SKM-1 (cell line): Measurements from ENCODE around the gene TUBB4B.
"Not testable (repeated sequence)": the region's sequence is repeated elsewhere in the genome, so short reads cannot be mapped to it uniquely, and the experiment has no call there.

ENCODE experiments used
- DNase-seq: peaks from one replicate; lab custom pipeline; 2025; ENCODE audit not compliant: unreplicated experiment; lab: John Stamatoyannopoulos, UW

The TUBB4B gene

DNA sequence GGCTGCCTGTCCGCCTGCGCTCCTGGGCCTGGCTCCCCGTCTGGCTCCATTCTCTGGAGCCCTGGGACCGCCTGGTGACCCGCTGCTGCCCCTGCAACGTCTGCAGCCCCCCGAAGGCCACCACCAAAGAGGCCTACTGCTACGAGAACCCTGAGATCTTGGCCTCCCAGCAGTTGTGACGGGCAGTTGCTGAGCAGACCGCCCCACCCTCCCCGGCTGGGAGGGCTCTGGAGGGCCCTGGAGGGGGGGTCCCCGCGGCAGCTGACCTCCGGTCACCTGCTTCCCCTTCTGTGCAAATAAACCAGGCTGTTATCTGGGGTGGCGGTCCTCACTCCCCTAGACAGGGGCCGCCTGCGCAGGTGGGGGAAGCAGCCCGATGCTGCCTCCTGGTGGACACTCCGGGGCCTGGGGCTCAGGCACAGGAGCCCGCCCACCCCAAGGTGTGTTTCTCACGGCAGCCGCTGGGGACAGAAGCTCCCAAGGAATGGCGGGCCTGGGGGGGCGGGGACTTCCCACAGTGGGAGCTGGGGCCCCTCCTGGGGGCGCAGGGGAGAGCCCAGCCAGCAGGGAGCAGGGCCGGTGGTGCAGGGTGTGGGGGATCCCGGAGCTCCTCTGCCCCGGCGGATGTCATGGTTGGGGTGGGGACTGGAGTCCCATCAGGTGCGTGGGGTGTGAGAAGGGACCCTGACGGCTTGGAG, 4.7 kb upstream of the TUBB4B start:
- DNase-seq = peak; percentile 61

DNA sequence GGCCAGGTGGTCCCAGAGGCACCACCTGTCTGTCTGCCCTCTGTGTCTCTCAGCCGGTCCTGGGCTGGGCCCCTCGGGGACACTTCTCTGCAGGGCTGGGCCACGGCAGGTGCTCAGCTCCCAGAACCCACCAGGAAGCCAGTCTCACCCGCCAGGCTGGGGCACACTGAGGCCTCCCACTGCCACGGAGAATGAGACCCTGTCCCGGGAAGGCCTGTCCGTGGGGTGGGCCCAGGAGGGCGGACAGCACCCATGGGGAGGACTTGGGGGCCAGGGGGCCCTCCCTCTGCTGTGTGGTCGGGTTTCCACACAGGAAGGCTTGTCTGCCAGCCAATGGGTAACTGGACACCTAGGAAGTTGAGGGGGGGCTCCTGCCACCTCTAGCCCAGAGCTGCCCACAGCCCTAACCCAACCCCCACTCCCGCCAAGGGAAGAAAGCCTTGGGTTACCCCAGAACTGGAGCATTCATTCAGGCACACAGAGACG, 4.1 kb upstream of the TUBB4B start:
- no peak for DNase-seq

DNA sequence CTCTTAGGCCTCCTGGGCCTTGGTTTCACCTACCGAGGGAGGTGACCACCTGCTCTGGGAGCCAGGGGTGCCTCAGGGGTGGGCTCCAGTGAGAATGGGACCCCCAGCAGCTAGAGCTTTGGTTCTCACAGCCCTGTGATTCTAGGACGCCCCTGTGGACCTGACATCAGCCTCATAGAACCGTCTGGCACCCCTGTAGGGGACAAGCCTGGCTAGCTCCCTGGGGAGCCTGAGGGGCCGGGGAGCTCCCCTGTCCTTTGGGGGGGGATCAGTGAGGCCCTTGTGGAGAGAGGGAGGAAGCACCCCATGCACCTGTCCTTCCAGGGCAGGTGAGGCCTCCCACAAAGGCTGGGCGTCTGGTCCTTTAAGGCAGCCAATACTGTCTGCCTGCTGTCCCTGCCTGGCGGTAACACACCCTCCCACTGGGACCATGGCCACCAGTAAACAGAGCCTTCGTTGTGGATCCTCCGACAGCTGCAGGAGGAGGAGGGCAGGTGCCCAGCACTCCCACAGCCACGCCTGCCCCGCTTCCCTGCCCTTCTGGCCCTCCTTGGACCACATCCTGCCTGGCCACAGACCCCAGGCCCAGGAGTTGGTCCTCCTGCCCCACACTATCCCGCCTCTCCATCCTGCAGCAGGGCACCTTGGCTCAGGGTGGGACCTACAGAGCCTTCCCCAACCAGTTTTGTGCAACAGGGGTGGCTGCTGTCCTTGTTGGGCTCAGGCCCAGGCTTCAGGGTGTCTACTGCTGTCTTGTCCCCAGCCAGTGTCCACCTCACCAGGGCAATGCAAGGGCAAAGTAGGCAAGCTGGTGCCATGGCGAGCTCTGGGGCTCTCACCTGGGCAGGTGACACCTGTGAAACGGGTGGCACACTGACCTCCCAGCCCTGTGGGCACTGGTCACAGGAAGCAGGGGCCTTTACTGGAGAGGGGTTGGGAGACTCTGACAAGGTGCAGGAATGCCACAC, 3.0 kb upstream of the TUBB4B start:
- DNase-seq = no peak

DNA sequence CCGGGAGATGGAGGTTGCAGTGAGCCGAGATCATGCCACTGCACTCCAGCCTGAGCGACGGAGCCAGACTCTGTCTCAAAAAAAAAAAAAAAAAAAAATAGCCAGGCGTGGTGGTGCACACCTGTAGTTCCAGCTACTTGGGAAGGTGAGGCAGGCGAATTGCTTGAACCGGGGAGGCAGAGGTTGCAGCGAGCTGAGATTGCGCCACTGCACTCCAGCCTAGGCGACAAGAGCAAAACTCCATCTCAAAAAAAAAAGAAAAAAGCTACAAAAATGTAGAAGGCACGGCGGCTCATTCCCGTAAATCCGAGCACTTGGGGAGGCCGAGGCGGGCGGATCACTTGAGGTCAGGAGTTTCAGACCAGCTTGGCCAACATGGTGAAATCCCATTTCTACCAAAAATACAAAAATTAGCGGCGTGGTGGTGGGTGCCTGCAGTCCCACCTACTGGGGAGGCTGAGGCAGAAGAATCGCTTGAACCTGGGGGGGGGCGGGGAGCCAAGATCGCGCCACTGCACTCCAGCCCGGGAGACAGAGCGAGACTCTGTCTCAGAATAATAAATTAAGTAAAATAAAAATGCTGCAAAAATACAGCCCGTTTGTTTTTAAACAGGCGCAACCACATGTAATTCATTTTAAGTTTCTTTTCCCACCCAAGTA, 1.4 kb upstream of the TUBB4B start:
- not testable (repeated sequence) for DNase-seq

DNA sequence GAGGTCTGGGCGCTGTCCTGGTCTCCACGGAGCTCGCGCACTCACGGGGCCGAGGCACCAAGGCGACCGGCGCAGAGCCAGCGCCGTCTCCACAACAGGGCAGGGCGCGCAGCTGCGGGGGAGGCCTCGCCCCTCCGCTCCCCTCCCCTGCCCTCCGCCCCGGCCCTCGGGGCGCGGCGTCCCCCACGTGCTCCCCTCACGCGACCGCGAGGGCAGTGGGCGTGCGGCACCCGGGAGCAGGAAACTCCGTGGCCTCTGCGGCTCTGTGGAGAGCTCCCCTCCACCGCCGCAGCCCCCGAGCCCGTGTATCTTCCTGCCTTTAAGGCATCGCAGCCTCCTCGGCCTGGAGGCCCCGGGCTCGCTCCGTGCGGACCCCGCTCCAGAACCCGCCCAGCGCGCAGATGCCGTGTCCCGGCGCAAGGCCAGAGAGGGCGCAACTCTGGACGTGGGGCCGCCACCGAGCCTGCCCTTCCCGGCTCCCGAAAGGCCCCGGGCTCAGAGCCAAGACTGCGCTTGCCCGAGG, 708 bp upstream of the TUBB4B start:
- DNase-seq = no peak

DNA sequence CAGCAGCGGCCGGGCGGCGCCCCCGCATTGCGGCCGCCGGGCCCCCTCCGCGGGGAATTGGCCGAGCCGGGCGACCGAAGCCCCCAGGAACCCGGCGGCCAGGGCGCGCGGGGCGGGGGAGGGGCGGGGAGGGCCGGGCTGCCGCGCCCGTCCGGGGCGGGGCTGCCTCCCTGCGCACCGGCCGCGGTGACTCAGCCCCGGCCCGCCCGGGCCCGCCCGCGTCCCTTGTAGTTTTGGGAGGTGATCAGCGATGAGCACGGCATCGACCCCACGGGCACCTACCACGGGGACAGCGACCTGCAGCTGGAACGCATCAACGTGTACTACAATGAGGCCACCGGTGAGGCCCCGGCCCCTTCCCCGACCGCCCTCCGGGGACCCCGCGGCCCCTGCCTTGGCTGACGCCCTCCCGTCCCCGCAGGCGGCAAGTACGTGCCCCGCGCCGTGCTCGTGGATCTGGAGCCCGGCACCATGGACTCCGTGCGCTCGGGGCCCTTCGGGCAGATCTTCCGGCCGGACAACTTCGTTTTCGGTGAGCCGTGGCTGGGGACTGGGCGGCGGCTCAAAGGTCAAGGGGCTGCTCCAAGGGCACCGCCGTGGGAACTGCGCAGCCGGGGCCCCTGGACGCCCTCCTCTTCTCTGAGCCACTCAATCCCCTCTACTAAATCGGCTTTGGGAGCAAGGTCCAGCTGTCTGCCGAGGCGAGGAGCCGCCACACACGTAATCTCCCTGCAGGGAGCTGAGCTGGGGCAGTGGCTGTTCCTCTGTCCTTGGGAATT, 592 bp downstream of the TUBB4B start:
- DNase-seq = no peak

DNA sequence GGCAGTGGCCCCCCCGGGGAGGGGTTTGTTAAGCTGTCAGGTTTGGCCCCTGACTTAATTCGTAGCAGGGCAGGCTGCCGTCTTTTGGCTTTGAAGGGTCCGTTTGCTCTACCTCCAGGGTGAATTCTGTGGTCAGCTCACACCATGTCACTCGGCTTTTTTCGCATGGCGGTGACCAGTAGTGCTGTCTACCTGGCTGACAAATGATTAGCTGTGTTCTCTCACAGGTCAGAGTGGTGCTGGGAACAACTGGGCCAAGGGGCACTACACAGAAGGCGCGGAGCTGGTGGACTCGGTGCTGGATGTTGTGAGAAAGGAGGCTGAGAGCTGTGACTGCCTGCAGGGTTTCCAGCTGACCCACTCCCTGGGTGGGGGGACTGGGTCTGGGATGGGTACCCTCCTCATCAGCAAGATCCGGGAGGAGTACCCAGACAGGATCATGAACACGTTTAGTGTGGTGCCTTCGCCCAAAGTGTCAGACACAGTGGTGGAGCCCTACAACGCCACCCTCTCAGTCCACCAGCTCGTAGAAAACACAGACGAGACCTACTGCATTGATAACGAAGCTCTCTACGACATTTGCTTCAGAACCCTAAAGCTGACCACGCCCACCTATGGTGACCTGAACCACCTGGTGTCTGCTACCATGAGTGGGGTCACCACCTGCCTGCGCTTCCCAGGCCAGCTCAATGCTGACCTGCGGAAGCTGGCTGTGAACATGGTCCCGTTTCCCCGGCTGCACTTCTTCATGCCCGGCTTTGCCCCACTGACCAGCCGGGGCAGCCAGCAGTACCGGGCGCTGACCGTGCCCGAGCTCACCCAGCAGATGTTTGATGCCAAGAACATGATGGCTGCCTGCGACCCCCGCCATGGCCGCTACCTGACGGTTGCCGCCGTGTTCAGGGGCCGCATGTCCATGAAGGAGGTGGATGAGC, 1.4 kb downstream of the TUBB4B start:
- DNase-seq = no peak

DNA sequence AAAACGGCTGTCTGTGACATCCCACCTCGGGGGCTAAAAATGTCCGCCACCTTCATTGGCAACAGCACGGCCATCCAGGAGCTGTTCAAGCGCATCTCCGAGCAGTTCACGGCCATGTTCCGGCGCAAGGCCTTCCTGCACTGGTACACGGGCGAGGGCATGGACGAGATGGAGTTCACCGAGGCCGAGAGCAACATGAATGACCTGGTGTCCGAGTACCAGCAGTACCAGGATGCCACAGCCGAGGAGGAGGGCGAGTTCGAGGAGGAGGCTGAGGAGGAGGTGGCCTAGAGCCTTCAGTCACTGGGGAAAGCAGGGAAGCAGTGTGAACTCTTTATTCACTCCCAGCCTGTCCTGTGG, 2.2 kb downstream of the TUBB4B start:
- DNase-seq = not testable (repeated sequence)

DNA sequence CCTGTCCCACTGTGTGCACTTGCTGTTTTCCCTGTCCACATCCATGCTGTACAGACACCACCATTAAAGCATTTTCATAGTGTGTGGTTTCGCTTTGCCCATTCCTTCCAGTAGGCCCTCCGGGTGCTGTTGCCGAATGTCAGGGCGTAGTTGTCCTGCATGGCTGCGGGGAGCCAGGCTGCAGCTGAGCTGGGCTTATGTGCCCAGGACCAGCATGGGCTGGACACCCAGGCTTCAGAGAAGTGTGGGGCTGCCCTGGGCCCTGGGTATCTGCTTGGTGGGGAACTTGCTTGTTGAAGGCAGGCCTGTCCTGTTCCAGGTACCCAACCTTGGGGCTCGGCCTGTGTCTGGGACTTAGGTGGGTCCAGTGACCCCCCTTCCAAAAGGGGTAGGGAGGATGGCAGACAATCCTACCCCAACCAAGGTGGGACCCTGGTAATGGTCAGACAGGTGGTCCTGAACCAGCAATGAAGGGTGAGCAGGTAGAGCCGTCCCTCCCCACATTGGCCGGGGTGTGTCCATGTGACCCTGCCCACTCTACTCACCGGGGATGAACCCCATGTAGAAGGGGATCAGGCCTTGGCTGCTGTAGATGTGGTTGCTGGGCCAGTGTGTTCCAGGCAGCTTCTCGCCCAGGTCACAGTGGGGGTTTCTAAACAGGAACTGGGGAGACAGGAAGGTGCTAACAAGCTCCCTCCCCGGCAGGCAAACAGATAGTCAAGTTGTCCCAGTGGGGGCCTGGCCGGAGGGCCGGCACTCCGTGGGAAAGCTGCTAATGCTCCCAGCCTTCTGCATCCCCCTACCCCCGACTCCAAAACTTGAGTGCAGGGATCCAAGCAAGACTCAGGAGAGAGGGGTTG, 2.8 kb downstream of the TUBB4B start:
- DNase-seq = no peak

DNA sequence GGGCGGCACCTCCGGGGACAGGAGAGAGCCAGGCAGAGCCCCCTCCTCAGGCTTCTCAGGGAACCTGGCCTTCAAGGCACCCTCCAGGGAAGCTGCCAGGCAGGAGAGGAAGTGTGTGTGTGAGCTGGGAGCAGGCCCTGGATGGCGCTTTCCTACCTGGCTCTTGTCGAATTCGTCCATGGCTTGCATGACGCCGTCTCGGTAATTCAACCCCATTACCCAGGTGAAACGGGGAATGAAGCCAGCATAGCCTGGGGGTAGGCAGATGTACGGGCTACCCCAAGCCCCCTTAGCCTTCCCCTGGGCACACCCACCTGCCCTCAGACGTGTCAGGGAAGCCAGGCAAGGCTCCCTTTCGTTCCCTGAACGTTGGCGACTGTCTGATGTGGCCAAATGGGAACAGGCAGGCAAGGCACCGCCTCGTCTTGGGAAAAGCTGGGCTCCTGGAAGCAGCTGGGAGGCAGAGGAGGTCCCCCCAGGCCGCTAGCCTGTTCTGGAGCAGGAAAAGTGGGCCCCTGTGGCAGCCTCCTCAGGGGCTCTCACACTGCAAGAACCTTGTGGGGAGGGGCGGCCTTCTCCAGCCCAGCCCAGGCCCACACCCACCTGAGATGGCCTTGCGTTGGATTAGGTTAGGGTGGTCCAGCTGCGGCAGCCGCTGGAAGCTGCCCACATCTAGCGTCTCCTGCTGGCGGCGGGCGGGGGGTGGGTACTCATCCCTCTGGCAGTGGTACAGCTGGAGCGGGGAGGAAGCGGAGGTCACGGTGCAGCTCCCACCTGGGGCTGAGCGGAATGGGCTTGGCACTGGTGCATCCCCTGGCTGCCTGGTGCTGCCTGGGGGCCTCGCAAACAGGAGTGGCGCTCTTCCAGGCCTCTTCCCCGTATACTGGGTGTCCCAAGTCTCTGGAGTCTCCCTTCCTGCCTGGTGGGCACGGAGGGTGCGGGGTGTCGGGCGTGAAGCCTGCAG, 3.7 kb downstream of the TUBB4B start:
- no peak for DNase-seq

DNA sequence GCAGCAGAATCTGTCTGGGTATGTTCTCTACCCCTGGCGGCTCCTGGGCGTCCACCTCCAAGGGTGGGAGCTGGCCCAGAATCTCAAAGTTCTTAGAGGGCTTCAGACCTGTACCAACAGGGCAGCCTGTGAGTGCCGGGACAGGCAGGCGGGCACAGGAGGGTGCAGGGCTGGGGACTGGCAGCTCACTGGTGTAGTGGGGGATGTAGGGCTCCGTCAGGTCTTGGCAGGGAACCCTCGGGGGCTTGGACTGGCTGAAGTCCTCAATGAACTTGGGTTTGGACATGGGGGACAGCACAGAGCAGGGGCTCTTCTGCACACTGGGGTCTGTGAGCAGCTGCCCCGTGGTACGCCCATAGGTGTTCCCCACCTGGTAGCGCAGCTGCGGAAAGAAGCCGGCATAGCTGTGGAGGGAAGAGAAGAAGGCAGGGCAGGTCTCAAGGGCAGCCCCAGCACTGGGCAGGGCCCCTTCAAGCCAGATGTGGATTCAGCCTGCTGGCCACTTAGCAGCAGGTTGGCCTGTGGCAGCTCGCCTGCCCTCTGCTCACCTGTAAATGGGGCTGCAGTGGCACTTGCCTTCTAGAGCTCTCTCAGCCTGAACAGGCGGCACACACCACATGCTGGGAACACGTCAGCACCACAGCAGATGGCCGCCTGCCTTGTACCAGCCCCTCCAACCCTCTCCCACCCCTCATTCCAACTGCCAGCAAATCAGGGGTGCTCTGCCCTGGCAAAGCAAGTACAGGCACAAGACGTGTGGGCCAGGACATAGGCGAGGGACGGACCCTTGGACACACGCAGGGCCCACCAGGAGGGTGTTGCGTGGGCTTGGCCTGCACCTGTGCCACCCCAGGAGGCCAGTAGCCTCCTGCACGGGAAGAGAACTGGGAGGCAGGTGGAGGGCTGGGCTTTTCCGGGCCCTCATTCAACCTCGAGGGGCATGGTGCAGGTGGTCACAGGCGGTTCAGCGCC, 4.6 kb downstream of the TUBB4B start:
- no peak for DNase-seq

DNA sequence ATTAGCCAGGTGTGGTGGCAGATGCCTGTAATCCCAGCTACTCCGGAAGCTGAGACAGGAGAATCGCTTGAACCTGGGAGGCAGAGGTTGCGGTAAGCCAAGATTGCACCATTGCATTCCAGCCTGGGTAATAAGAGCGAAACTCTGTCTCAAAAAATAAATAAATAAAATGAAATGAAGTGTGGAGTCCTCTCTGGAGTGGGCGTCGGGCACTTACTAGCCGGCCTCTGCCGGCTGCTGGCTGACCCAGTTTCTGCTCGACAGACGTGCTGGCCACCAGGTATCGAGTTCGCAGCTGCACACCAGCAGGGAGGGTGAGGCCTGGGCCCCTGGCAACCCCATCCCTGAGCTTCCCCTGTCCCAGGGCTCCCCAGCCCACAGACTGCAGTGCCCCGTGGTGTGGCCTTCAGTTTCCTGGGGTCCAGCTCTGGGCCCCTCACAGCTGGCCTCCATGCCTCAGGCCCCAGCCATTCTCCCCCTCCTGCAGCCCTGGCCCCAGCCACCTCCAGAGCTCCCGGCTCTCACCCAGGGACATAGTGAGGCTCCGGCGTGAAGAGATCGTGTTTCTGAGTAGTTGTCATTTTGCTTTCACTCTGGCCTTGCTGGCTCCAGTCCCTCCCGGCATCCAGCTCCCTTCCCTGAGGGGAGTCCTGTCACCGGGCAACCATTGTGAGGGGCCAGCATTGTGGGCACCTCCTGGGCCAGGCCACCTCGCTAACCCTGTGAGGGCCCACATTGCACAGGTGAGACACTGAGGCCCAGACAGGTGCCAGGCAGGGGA, 6.2 kb downstream of the TUBB4B start:
- no peak for DNase-seq

DNA sequence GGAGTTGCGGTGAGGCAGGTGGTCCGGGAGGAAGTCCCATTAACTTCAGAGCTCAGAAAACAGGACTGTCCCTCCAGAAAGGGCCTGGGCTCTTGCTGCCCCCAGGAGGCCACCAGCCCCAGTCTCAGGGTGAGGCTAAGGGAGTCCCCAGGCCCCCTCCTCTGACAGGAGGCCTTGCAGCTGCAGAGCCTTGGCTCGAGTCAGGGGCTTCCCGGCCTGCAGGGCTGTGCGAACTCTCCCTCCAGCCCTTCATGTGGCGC, 6.8 kb downstream of the TUBB4B start:
- DNase-seq = no peak

DNA sequence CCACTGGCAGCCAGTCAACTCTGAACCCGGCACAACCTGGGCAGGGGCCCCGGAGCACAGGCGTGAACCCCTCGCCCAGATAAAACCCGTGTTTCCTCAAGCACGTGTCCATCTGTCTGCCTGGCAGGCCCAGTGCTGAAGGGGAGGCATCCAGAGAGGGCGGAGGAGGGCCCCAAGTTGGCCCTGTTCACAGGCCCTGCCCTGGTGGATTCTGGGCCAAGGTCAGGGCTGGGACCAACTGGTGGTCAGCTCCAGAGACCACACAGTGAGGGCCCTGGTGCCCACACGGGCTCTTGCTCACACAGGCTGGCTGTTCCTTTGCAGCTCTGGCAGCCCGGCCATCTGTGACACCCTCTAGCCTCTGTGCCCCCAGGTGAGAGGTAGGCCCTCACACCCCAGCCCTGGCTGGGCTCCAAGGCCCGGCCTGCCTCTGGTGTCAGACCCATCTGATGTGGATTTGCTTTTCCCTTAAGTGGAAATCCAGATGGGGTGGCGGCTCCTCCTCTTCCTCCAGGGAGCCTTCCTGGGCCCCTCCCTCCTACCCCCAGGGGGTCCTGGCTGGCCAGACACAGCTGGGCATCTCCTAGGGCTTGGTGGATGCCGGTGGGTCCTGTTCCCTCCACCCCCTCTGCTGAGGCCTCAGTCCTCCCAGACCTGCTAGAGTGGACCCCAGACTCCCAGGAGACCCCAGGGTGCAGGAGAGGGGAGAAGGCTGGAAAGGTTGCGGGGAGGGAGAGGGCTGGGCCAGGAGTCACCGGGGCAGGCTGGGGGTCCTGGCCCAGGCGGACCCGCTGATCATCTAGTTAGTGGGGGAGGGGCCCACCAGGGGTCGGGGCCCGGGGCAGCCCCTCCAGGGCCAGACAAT, 9.5 kb downstream of the TUBB4B start:
- DNase-seq = no peak

DNA sequence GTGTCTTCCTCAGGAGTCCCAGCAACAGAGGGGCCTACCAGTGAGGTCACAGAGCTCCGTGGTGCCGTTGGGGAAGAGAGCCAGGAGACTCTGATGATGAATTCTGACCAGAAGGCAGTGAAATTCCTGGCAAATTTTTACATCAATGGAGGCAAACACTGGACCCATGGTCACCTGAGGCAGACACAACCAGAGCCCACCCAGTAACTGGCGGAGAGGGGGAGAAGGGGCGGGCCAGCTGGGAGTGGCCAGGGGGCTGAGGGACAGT, 10.0 kb downstream of the TUBB4B start, which contains the start of gene STPG3:
Gene STPG3 (plus strand): TSS at position 93 of the 268 bp plus-strand sequence. CDS start 1 bp downstream, at position 94.
- DNase-seq = no peak
